Natural killer cell (primary cell): ENCODE measurements around the gene ARL6IP4. TPM values are rescaled to one million over a fixed set of nuclear protein-coding genes. Genes with fewer than 3 reads are reported as not detected.

Experiments used
- ATAC-seq, 3 donors: fragments of 150-1000 bp in 2 of 3; fragments of 200-7000 bp in 1 of 3; cut with Tn5 transposase; 1 replicate in 1 of 3; 2 replicates in 2 of 3; pipeline ENCODE4 v1.10.0; 2021; ENCODE audit warnings: mild to moderate bottlenecking in 2 of 3, moderate library complexity in 2 of 3
- DNase-seq, 2 donors: peaks; one replicate each; pipeline versions ENCODE4 v3.0.0 to v3.0.0-alpha.2; 2013 to 2021; ENCODE audit warnings: mixed read lengths in 1 of 2
- H3K27ac ChIP-seq: one replicate; pipeline ENCODE4 v1.5.1; 2013; ENCODE audit warnings: mild to moderate bottlenecking, low read length
- H3K27me3 ChIP-seq: one replicate; pipeline ENCODE4 v1.6.1; 2013; ENCODE audit warnings: low read length; ENCODE audit not compliant: control insufficient read depth, insufficient read depth
- H3K36me3 ChIP-seq: one replicate; pipeline ENCODE4 v1.6.1; 2013; ENCODE audit warnings: low read length; ENCODE audit not compliant: control insufficient read depth, insufficient read depth
- H3K4me1 ChIP-seq: one replicate; pipeline ENCODE4 v1.6.1; 2013; ENCODE audit warnings: low read length; ENCODE audit not compliant: control insufficient read depth, insufficient read depth
- H3K4me3 ChIP-seq: one replicate; pipeline ENCODE4 v1.5.1; 2013; ENCODE audit warnings: low read length
- H3K9me3 ChIP-seq: one replicate; pipeline ENCODE4 v1.6.1; 2013; ENCODE audit warnings: low read length; ENCODE audit not compliant: control insufficient read depth, insufficient read depth
- H3K27ac Mint-ChIP-seq, 2 donors: one replicate each; pipeline ENCODE4 v1.8.0; 2022; ENCODE audit warnings: mild to moderate bottlenecking in 2 of 2, mixed read lengths in 2 of 2, moderate library complexity in 1 of 2
- H3K27me3 Mint-ChIP-seq, 2 donors: one replicate each; pipeline ENCODE4 v1.8.0; 2022; ENCODE audit warnings: low read depth in 2 of 2, mixed read lengths in 2 of 2
- H3K36me3 Mint-ChIP-seq: one replicate; pipeline ENCODE4 v1.8.0; 2022; ENCODE audit warnings: mixed read lengths
- H3K4me1 Mint-ChIP-seq, 2 donors: one replicate each; pipeline ENCODE4 v1.8.0; 2022; ENCODE audit warnings: mixed read lengths in 2 of 2
- H3K4me3 Mint-ChIP-seq: one replicate; pipeline ENCODE4 v1.8.0; 2022; ENCODE audit warnings: mild to moderate bottlenecking, moderate library complexity, mixed read lengths
- H3K9me3 Mint-ChIP-seq, 2 donors: one replicate each; pipeline ENCODE4 v1.8.0; 2022; ENCODE audit warnings: mixed read lengths in 2 of 2
- WGBS: methylation state at CpG from one replicate; pipeline ENCODE4 v1.1.7; 2013; ENCODE audit warnings: missing lambda C conversion rate; ENCODE audit not compliant: insufficient coverage; 5-methylcytosine and 5-hydroxymethylcytosine counted together
- intact Hi-C: fragments of 100-400 bp; cut with micrococcal nuclease; formaldehyde crosslinking; loops from one replicate; pipeline ENCODE4 v1.14.2; 2022
- total RNA-seq, 4 donors: library from RNA; stranded (reverse); fragments of 120-200 nt in 1 of 4; gene quantifications; one replicate each; pipeline versions ENCODE4 v1.2.3 to v1.2.4, GENCODE V29; 2013 to 2022
- TF ChIP-seq, protein P1 (sequence below): fragments of 200-600 bp; IDR thresholded peaks from one replicate; pipeline ENCODE4 v1.8.0; 2022; ENCODE audit warnings: antibody characterized with exemption

ARL6IP4 gene
- total RNA-seq, 3 donors from 2014 or later (not counting 1 experiment from before 2014, with no cell fraction given), result 97.2 to 136 (median 116) TPM

DNA sequence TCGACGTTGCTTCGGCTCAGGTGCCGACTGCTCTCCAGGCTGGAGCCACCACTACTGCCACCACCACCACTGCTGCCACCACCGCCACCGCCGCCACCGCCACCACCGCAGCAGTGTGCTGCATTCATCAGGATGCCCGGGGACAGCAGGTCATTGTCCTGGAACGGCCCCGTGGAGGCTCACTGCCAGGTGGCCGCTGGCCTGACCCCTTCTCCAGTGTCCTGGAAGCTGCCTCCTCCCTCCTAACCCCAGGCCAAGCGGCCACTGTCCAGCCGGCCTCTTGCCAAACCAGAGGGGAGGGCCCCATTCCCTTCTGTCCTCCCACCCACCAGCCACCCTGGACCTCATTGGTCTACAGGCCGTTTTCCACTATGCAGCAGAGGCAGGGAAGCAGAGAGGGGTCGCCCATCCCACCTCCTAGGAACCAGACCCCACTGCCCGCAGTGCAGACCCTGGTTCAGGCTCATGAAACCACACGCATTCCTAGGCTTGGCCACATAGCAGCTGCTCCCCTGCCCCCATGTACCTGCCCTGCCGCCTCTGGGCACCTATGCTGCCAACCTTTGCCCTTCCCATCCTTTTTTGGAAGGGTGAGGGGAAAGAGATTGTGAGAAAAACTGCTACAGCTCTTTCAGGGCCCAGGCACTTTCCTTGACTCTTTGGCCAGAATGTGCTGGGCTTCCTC is 15.2 kb downstream of the ARL6IP4 start:
- WGBS, result 93% methylated on average over 20 of the region's 20 CpGs
- Histone ChIP-seq H3K27me3 (no peaks in the 10 kb centered on the region), H3K4me3 (no peak overlapping the region), H3K9me3 (no peaks in the 10 kb centered on the region), H3K4me1 (no peaks in the 10 kb centered on the region), H3K27ac (no peak overlapping the region), H3K36me3 (peaks cover 31% of the 10 kb centered on the region)
- Mint-ChIP-seq H3K27ac (no peak overlapping the region), H3K27me3 (no peaks in the 10 kb centered on the region), H3K4me3 (no peak overlapping the region), H3K36me3 (no peaks in the 10 kb centered on the region), H3K9me3 (no peaks in the 10 kb centered on the region), H3K4me1 (no peaks in the 10 kb centered on the region)
- ATAC-seq (no peak), DNase-seq (no peak)
- TF ChIP-seq, protein P1, sequence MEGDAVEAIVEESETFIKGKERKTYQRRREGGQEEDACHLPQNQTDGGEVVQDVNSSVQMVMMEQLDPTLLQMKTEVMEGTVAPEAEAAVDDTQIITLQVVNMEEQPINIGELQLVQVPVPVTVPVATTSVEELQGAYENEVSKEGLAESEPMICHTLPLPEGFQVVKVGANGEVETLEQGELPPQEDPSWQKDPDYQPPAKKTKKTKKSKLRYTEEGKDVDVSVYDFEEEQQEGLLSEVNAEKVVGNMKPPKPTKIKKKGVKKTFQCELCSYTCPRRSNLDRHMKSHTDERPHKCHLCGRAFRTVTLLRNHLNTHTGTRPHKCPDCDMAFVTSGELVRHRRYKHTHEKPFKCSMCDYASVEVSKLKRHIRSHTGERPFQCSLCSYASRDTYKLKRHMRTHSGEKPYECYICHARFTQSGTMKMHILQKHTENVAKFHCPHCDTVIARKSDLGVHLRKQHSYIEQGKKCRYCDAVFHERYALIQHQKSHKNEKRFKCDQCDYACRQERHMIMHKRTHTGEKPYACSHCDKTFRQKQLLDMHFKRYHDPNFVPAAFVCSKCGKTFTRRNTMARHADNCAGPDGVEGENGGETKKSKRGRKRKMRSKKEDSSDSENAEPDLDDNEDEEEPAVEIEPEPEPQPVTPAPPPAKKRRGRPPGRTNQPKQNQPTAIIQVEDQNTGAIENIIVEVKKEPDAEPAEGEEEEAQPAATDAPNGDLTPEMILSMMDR, result no peak
- intact Hi-C loops, result no loop called here

- Mint-ChIP-seq H3K36me3 (no peaks in the 10 kb centered on the region), H3K27me3 (no peaks in the 10 kb centered on the region), H3K4me3 (no peak overlapping the region), H3K4me1 (no peaks in the 10 kb centered on the region), H3K27ac (no peak overlapping the region), H3K9me3 (no peaks in the 10 kb centered on the region)
- Histone ChIP-seq H3K27ac (no peak overlapping the region), H3K4me1 (no peaks in the 10 kb centered on the region), H3K36me3 (peaks cover 33% of the 10 kb centered on the region), H3K4me3 (no peak overlapping the region), H3K27me3 (no peaks in the 10 kb centered on the region), H3K9me3 (no peaks in the 10 kb centered on the region)
- intact Hi-C loops, result no loop called here
- ATAC-seq, result no peak
- TF ChIP-seq, protein P1, result no peak
- DNase-seq, result no peak
- WGBS, result 92% methylated on average over 7 of the region's 7 CpGs
These were observed 15.7 kb downstream of the ARL6IP4 start for GRCh38 chr12:122996188-122996601.

DNA sequence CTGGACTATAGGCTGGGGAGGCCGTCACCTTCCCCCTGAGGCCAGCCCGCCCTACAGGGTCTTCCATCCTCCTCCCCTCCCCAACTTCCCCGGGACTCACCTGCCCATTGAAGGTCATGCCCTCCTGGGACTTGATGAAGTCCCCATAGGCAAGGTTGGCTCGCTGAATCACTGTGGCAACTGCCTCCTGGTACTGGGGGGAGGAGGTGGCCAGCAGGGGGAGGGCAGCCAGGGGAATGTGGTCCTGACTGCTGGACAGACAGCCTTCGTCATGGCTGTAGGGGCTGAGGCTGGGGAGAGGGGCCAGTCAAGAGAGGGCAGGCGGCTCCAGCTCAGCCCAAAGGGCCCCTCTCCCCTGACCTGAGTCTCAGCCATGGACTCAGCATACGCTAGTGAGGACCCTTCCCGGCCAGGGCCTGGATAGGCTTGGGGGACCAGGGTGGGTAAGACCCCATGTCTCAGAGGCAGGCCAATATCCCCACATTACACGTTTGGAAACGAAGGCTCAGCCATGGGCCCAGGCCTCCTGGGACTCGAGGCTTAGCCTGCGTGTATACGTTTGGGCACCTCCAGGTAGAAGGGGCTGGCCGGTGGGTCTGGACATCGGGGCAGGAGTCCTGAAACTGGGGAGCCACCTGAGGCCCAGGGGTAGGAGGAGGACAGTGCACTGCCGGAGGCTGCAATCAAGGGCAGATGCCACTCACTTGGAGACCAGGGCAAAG is 16.3 kb downstream of the ARL6IP4 start:
- Histone ChIP-seq H3K4me3 (no peak overlapping the region), H3K36me3 (peaks cover 31% of the 10 kb centered on the region), H3K27me3 (no peaks in the 10 kb centered on the region), H3K9me3 (no peaks in the 10 kb centered on the region), H3K27ac (no peak overlapping the region), H3K4me1 (no peaks in the 10 kb centered on the region)
- TF ChIP-seq, protein P1, result no peak
- no peak for ATAC-seq
- Mint-ChIP-seq H3K27me3 (no peaks in the 10 kb centered on the region), H3K4me1 (no peaks in the 10 kb centered on the region), H3K4me3 (no peak overlapping the region), H3K9me3 (no peaks in the 10 kb centered on the region), H3K27ac (no peak overlapping the region), H3K36me3 (no peaks in the 10 kb centered on the region)
- no peak for DNase-seq
- intact Hi-C loops, result no loop called here
- 89% methylated on average over 16 of the region's 16 CpGs for WGBS
